Loucy (cell line): ENCODE measurements around the gene MTFR1L.

Source experiments
- CTCF ChIP-seq: fragments of 200-600 bp; sonication (generic); conservative IDR thresholded peaks from 2 replicates; pipeline ENCODE4 v1.5.1; 2014; ENCODE audit warnings: mild to moderate bottlenecking, antibody characterized with exemption, low read length
- EZH2phosphoT487 ChIP-seq: fragments of 200-600 bp; IDR thresholded peaks from 2 replicates; pipeline ENCODE4 v1.6.1; 2018; ENCODE audit warnings: antibody characterized with exemption, mild to moderate bottlenecking, moderate library complexity, borderline replicate concordance

GRCh38 chr1:25825605-25826004 is 5.9 kb downstream of the MTFR1L start:
- TF ChIP-seq CTCF (no peak), EZH2phosphoT487 (no peak)
